OCI-LY1 (cell line): Measurements from ENCODE around the gene PCDHA2.
"Not testable (repeated sequence)": the region's sequence is repeated elsewhere in the genome, so short reads cannot be mapped to it uniquely, and the experiment has no call there.

Source experiments
- H2AFZ ChIP-seq: fragments of 200-600 bp; sonication (generic), shearing (Covaris generic); 2 replicates; pipeline ENCODE4 v1.6.0; 2014; ENCODE audit warnings: antibody characterized with exemption, mild to moderate bottlenecking, low read length
- H3F3A ChIP-seq: fragments of 200-600 bp; sonication (generic), shearing (Covaris generic); 2 replicates; pipeline ENCODE4 v1.6.0; 2014; ENCODE audit warnings: mild to moderate bottlenecking, antibody characterized with exemption, low read length, moderate library complexity; ENCODE audit not compliant: insufficient read depth
- H3K27ac ChIP-seq: fragments of 200-600 bp; sonication (generic); 2 replicates; pipeline ENCODE4 v1.5.1; 2014; ENCODE audit warnings: low read length, mixed run types, mild to moderate bottlenecking, low read depth; ENCODE audit not compliant: poor library complexity, severe bottlenecking
- H3K27me3 ChIP-seq: fragments of 200-600 bp; sonication (generic); 2 replicates; pipeline ENCODE4 v1.6.0; 2014; ENCODE audit warnings: antibody characterized with exemption, mild to moderate bottlenecking, low read length, moderate library complexity; ENCODE audit not compliant: insufficient read depth
- H3K36me3 ChIP-seq: fragments of 200-600 bp; sonication (generic); 2 replicates; pipeline ENCODE4 v1.6.1; 2014; ENCODE audit warnings: mild to moderate bottlenecking, antibody characterized with exemption, low read length, moderate library complexity, mixed read lengths; ENCODE audit not compliant: insufficient read depth
- H3K4me1 ChIP-seq: fragments of 200-600 bp; sonication (generic); 2 replicates; pipeline ENCODE4 v1.5.1; 2014; ENCODE audit warnings: mild to moderate bottlenecking, low read length, moderate library complexity; ENCODE audit not compliant: insufficient read depth, severe bottlenecking
- H3K4me2 ChIP-seq: fragments of 200-600 bp; sonication (generic), shearing (Covaris generic); 2 replicates; pipeline ENCODE4 v1.6.1; 2014; ENCODE audit warnings: low read length
- H3K4me3 ChIP-seq: fragments of 200-600 bp; sonication (generic); 2 replicates; pipeline ENCODE4 v1.5.1; 2014; ENCODE audit warnings: low read length, low read depth, mild to moderate bottlenecking, mixed read lengths; ENCODE audit not compliant: poor library complexity, severe bottlenecking
- H3K79me2 ChIP-seq: fragments of 200-600 bp; shearing (Covaris generic); 2 replicates; pipeline ENCODE4 v1.6.1; 2016; ENCODE audit warnings: mixed run types, low read length, mixed read lengths; ENCODE audit not compliant: insufficient read depth
- H3K9ac ChIP-seq: fragments of 200-600 bp; sonication (generic), shearing (Covaris generic); 2 replicates; pipeline ENCODE4 v1.6.1; 2014; ENCODE audit warnings: mild to moderate bottlenecking, low read length, mixed read lengths
- H3K9me2 ChIP-seq: fragments of 200-600 bp; sonication (generic), shearing (Covaris generic); 2 replicates; pipeline ENCODE4 v1.6.1; 2014; ENCODE audit warnings: low read depth, mild to moderate bottlenecking, low read length, mixed read lengths
- H3K9me3 ChIP-seq: fragments of 200-600 bp; shearing (Covaris generic); 2 replicates; pipeline ENCODE4 v1.6.1; 2014; ENCODE audit warnings: low read length, mixed read lengths
- H4K20me1 ChIP-seq: fragments of 200-600 bp; sonication (generic), shearing (Covaris generic); 2 replicates; pipeline ENCODE4 v1.6.0; 2016; ENCODE audit warnings: mild to moderate bottlenecking, low read length; ENCODE audit not compliant: insufficient read depth
- EZH2 ChIP-seq: fragments of 200-600 bp; sonication (generic), shearing (Covaris generic); IDR thresholded peaks from 2 replicates; pipeline ENCODE4 v1.8.0; 2017; ENCODE audit warnings: borderline replicate concordance, mixed run types, mild to moderate bottlenecking, antibody characterized with exemption, low read length, moderate library complexity, mixed read lengths
- TF ChIP-seq, protein P1 (sequence below): fragments of 200-600 bp; sonication (generic), shearing (Covaris generic); IDR thresholded peaks from 2 replicates; pipeline ENCODE4 v1.5.1; 2017; ENCODE audit warnings: mild to moderate bottlenecking, antibody characterized with exemption, low read length, moderate library complexity, mixed read lengths

The PCDHA2 gene

DNA sequence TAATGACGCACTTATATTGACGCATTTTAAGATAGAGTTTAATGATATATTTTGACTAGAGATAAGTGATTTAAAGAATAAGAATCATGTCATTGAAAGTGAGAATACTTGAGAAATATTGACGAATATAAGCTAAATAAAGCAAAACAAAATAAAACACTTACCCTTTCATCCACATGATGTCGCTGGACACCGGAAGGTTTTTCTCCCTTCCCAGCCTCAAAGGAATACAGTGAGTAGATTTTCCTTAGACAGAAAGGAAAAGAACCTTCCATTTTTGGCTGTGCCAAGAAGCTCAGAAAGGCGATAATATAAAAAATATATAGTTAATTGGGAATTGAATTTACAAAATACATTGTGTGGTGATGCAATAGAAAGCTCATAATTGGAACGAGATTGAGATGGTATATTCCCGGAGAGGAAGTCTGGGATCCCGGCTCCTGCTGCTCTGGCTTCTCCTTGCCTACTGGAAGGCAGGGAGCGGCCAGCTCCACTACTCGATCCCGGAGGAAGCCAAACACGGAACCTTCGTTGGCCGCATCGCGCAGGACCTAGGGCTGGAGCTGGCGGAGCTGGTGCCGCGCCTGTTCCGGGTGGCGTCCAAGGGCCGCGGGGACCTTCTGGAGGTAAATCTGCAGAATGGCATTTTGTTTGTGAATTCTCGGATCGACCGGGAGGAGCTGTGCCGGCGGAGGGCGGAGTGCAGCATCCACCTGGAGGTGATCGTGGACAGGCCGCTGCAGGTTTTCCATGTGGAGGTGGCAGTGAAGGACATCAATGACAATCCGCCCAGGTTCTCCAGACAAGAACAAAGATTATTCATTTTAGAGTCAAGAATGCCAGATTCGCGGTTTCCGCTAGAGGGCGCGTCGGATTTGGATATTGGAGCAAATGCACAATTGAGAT is 27.0 kb downstream of the PCDHA2 start, which contains the start of gene PCDHA5:
PCDHA5 (plus strand) TSS at position 239 of the 906 bp plus-strand sequence.
- no peaks in the 10 kb centered on the region for H4K20me1 ChIP-seq
- H3K27ac ChIP-seq = no peak within 1 kb of the TSS
- no peaks in the 10 kb centered on the region for H3F3A ChIP-seq
- no peaks in the 10 kb centered on the region for H3K9me3 ChIP-seq
- H2AFZ ChIP-seq = no peak within 1 kb of the TSS
- no peak within 1 kb of the TSS for H3K4me3 ChIP-seq
- H3K4me2 ChIP-seq = no peak within 1 kb of the TSS
- H3K4me1 ChIP-seq = no peaks in the 10 kb centered on the region
- H3K9me2 ChIP-seq = no peaks in the 10 kb centered on the region
- H3K27me3 ChIP-seq = no peaks in the 10 kb centered on the region
- H3K36me3 ChIP-seq = no peaks in the 10 kb centered on the region
- no peak within 1 kb of the TSS for H3K9ac ChIP-seq
- H3K79me2 ChIP-seq = no peaks in the 10 kb centered on the region
- TF ChIP-seq, protein P1, sequence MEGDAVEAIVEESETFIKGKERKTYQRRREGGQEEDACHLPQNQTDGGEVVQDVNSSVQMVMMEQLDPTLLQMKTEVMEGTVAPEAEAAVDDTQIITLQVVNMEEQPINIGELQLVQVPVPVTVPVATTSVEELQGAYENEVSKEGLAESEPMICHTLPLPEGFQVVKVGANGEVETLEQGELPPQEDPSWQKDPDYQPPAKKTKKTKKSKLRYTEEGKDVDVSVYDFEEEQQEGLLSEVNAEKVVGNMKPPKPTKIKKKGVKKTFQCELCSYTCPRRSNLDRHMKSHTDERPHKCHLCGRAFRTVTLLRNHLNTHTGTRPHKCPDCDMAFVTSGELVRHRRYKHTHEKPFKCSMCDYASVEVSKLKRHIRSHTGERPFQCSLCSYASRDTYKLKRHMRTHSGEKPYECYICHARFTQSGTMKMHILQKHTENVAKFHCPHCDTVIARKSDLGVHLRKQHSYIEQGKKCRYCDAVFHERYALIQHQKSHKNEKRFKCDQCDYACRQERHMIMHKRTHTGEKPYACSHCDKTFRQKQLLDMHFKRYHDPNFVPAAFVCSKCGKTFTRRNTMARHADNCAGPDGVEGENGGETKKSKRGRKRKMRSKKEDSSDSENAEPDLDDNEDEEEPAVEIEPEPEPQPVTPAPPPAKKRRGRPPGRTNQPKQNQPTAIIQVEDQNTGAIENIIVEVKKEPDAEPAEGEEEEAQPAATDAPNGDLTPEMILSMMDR = no peak
- no peak for TF ChIP-seq EZH2

- Histone ChIP-seq H3F3A (no peaks in the 10 kb centered on the region), H3K9me3 (no peaks in the 10 kb centered on the region), H3K27me3 (no peaks in the 10 kb centered on the region), H3K4me3 (no peak overlapping the region), H3K36me3 (no peaks in the 10 kb centered on the region), H3K9ac (no peak overlapping the region), H2AFZ (no peak overlapping the region), H4K20me1 (no peaks in the 10 kb centered on the region), H3K9me2 (no peaks in the 10 kb centered on the region), H3K79me2 (no peaks in the 10 kb centered on the region), H3K4me1 (no peaks in the 10 kb centered on the region), H3K4me2 (no peak overlapping the region), H3K27ac (no peak overlapping the region)
- TF ChIP-seq EZH2 = no peak
- TF ChIP-seq, protein P1 = no peak
Measured at GRCh38 chr5:140822281-140822629, 27.6 kb downstream of the PCDHA2 start.

DNA sequence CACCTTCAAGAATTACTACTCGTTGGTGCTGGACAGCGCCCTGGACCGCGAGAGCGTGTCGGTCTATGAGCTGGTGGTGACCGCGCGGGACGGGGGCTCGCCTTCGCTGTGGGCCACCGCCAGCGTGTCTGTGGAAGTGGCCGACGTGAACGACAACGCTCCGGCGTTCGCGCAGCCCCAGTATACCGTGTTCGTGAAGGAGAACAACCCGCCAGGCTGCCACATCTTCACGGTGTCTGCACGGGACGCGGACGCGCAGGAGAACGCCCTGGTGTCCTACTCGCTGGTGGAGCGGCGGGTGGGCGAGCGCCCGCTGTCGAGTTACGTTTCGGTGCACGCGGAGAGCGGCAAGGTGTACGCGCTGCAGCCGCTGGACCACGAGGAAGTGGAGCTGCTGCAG is 28.3 kb downstream of the PCDHA2 start:
- H3K4me3 ChIP-seq, H3K79me2 ChIP-seq, H3K9me3 ChIP-seq, H3K27me3 ChIP-seq, H2AFZ ChIP-seq, H3K4me2 ChIP-seq, H4K20me1 ChIP-seq, H3K9ac ChIP-seq, H3K36me3 ChIP-seq, H3K9me2 ChIP-seq, H3K4me1 ChIP-seq, H3K27ac ChIP-seq, H3F3A ChIP-seq: not testable (repeated sequence)

GRCh38 chr5:140823475-140823874 is 28.8 kb downstream of the PCDHA2 start:
- Histone ChIP-seq H2AFZ (no peak overlapping the region), H3K79me2 (no peaks in the 10 kb centered on the region), H3K9me2 (no peaks in the 10 kb centered on the region), H3K4me3 (no peak overlapping the region), H3K4me2 (no peak overlapping the region), H4K20me1 (no peaks in the 10 kb centered on the region), H3K9me3 (no peaks in the 10 kb centered on the region), H3F3A (no peaks in the 10 kb centered on the region), H3K27ac (no peak overlapping the region), H3K9ac (no peak overlapping the region), H3K27me3 (no peaks in the 10 kb centered on the region), H3K4me1 (no peaks in the 10 kb centered on the region), H3K36me3 (no peaks in the 10 kb centered on the region)
- TF ChIP-seq, protein P1 = no peak
- no peak for TF ChIP-seq EZH2
